GM12873 (cell line): ENCODE measurements around the gene ZNF644.

Source experiments
- CTCF ChIP-seq: IDR thresholded peaks from 2 replicates; pipeline ENCODE4 v1.5.1; 2012; ENCODE audit warnings: low read depth, mild to moderate bottlenecking, moderate library complexity, low read length, control low read depth; ENCODE audit not compliant: insufficient read depth; ENCODE audit errors: missing control alignments

ZNF644 gene

GRCh38 chr1:90919900-90920299, 101.9 kb downstream of the ZNF644 start:
- no peak for TF ChIP-seq CTCF

- no peak for TF ChIP-seq CTCF
These were observed 102.6 kb downstream of the ZNF644 start for GRCh38 chr1:90919190-90919719.

- TF ChIP-seq CTCF: no peak
These were observed 110.5 kb downstream of the ZNF644 start for GRCh38 chr1:90911353-90911752.

- TF ChIP-seq CTCF: no peak
These were observed 119.2 kb downstream of the ZNF644 start for GRCh38 chr1:90902672-90903071.

- TF ChIP-seq CTCF: no peak
These were observed 122.6 kb downstream of the ZNF644 start for GRCh38 chr1:90899263-90899662.

GRCh38 chr1:90882221-90882620, 139.6 kb downstream of the ZNF644 start:
- no peak for TF ChIP-seq CTCF

- TF ChIP-seq CTCF: no peak
These were observed 140.8 kb downstream of the ZNF644 start for GRCh38 chr1:90881034-90881433.
